PFSK-1 (cell line): ENCODE data around the gene C1QTNF5.

Source experiments
- FOXP2 ChIP-seq: optimal IDR thresholded peaks from 2 replicates; pipeline ENCODE3; 2011; ENCODE audit warnings: borderline replicate concordance, control low read depth, inconsistent platforms; ENCODE audit not compliant: insufficient read depth; ENCODE audit errors: extremely low read length, extremely low read depth
- POLR2AphosphoS5 ChIP-seq: IDR thresholded peaks from 2 replicates; pipeline ENCODE4 v1.6.1; 2012; ENCODE audit warnings: low read depth, mild to moderate bottlenecking, control low read depth, low read length, moderate library complexity
- SIN3A ChIP-seq: IDR thresholded peaks from 2 replicates; pipeline ENCODE4 v1.6.1; 2012; ENCODE audit warnings: mild to moderate bottlenecking, low read length, moderate library complexity, borderline replicate concordance; ENCODE audit not compliant: insufficient read depth
- TAF1 ChIP-seq: IDR thresholded peaks from 2 replicates; pipeline ENCODE4 v1.6.1; 2012; ENCODE audit warnings: low read length, control low read depth, borderline replicate concordance; ENCODE audit not compliant: insufficient read depth
- TF ChIP-seq, protein P1 (sequence below), 2 experiments: IDR thresholded peaks; 2 replicates each; pipeline versions ENCODE4 v1.6.1 to v1.8.0; 2011 to 2012; ENCODE audit warnings: low read depth in 2 of 2, low read length in 2 of 2, control low read depth in 1 of 2, inconsistent platforms in 1 of 2, mild to moderate bottlenecking in 1 of 2, moderate library complexity in 1 of 2; ENCODE audit not compliant: insufficient read depth in 1 of 2

- TF ChIP-seq TAF1: no peak
- no peak for TF ChIP-seq SIN3A
- TF ChIP-seq, protein P1, sequence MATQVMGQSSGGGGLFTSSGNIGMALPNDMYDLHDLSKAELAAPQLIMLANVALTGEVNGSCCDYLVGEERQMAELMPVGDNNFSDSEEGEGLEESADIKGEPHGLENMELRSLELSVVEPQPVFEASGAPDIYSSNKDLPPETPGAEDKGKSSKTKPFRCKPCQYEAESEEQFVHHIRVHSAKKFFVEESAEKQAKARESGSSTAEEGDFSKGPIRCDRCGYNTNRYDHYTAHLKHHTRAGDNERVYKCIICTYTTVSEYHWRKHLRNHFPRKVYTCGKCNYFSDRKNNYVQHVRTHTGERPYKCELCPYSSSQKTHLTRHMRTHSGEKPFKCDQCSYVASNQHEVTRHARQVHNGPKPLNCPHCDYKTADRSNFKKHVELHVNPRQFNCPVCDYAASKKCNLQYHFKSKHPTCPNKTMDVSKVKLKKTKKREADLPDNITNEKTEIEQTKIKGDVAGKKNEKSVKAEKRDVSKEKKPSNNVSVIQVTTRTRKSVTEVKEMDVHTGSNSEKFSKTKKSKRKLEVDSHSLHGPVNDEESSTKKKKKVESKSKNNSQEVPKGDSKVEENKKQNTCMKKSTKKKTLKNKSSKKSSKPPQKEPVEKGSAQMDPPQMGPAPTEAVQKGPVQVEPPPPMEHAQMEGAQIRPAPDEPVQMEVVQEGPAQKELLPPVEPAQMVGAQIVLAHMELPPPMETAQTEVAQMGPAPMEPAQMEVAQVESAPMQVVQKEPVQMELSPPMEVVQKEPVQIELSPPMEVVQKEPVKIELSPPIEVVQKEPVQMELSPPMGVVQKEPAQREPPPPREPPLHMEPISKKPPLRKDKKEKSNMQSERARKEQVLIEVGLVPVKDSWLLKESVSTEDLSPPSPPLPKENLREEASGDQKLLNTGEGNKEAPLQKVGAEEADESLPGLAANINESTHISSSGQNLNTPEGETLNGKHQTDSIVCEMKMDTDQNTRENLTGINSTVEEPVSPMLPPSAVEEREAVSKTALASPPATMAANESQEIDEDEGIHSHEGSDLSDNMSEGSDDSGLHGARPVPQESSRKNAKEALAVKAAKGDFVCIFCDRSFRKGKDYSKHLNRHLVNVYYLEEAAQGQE (IDR thresholded peaks at IDR 0.05; ENCODE audit: insufficient read depth in 1 of 2, low read depth in 2 of 2, low read length in 2 of 2): no peak
- no peak for TF ChIP-seq POLR2AphosphoS5
- no peak for TF ChIP-seq FOXP2
These were observed at the start of gene C1QTNF5 for GRCh38 chr11:119340335-119341221.
